HG03432 (cell line): Measurements from ENCODE around the gene ZBTB20.

Source experiments
- ATAC-seq: cut with Tn5 transposase; IDR thresholded peaks from one replicate; pipeline ENCODE4 v1.9.1; 2021; ENCODE audit warnings: mild to moderate bottlenecking, moderate library complexity; ENCODE audit not compliant: unreplicated experiment

Gene ZBTB20

GRCh38 chr3:114646526-114646925 lies 500.6 kb downstream of the ZBTB20 start:
- no peak for ATAC-seq

GRCh38 chr3:114645392-114645791 lies 501.7 kb downstream of the ZBTB20 start:
- no peak for ATAC-seq

GRCh38 chr3:114644367-114644766 lies 502.7 kb downstream of the ZBTB20 start:
- ATAC-seq, result no peak

DNA sequence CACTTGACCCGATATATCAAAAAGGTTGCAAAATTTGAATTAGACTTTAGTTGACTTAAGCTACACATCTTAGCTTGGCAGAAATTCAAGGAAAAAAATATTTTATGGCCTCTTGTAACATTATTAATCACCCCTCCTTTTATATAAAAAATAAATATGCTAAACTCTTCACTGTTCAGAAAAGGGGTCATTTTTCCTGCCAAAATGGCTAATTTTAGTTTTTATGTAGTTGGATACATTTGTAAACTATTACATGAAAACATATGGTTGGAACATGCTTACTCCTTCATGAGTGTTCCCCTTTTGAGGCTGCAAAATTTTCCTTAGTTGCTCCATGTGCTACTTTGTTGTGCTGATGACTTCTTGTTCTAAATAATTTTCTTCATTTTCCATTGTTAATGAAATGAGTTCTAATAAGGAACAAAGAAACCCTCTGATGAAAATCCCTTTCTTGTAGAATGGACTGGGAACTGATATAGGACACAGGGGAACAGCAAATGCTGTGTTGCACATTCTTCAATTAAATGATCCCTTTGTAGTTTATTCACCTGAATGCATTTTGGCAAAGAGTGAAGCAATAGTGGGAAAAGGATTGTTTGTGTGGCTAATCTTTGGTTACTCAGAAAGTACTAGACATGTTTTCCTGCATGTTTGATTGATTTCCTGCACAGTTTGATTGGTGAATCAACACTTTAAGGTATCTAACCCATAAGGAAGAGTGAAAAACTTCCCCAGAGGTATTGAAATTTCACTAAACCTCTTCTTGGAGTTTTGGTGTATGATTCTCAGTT lies 503.9 kb downstream of the ZBTB20 start:
- no peak for ATAC-seq

GRCh38 chr3:114640126-114640525 lies 507.0 kb downstream of the ZBTB20 start:
- ATAC-seq, result no peak

DNA sequence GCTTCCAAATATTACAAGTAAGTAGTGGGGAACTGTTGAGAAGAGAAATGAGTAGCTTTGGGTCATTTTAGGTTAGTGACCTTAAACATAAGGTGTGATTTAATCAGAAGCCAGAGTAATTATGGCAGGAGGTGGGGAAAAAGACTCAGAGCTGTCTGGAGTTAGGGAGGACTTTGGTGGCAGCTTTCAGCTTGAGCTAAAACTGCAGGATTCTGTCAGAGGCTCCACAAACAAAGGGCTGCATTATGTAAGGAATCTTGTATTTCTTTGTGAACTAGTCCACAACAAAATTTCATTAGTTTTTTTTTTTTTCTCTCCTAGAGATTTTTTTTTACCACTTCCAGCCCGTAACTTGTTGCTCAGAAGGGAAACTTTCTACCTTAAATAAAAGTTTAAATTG lies 507.9 kb downstream of the ZBTB20 start:
- no peak for ATAC-seq

DNA sequence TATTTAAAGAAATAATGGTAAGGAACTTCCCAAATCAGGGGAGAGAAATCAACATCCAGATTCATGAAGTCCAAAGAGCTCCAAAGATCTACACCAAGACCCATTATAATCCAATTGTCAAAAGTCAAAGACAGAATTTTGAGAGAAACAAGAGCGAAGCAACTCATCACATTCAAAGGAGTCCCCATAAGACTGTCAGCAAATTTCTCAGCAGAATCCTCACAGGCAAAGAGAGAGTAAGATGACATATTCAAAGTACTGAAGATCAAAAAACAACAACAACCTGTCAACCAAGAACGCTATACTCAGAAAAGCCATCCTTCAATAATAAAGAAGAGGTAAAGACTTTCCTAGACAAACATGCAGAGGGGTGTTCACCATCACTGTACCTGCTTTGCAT lies 511.2 kb downstream of the ZBTB20 start:
- no peak for ATAC-seq

DNA sequence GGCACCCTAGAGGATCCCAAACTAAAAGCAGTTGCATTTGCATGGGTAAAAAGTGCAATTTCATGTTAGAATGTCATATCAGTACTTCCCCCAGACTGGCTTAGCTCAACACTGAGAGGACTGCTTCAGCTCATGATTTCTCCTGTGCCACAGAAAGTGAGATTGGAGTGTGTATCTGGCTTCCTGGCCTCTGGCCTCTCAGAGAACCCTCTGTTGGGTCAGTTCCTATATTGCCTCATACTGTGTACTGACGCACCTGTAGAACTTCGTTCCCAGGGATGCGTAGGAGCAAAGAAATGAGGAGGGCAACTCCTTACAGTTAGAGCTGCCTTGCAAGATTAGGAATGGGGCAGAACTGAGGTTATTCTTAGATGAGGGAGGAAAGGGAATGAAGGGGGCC lies 512.5 kb downstream of the ZBTB20 start:
- no peak for ATAC-seq

GRCh38 chr3:114632757-114633424 lies 514.2 kb downstream of the ZBTB20 start:
- ATAC-seq, result no peak

DNA sequence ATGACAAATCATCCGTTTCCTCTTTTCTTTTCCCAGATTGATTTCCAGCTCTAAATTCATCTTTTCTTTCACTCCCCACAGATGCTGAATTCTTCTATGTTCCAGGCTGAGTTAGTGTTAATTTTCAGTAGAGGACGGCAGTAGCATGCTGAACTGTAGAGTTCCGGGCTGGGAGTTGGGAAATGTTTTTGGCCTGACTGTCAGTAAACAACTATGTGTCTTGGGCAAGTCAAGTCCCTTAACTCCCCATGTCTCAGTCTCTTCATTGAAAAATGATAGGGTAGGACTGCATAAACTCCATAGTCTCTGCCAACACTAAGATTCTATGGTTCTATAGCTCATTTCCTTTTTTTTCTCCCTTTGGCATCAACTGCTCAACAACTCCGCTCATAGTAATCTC lies 519.3 kb downstream of the ZBTB20 start:
- no peak for ATAC-seq

- no peak for ATAC-seq
Observed at GRCh38 chr3:114626751-114627150, 520.3 kb downstream of the ZBTB20 start.

DNA sequence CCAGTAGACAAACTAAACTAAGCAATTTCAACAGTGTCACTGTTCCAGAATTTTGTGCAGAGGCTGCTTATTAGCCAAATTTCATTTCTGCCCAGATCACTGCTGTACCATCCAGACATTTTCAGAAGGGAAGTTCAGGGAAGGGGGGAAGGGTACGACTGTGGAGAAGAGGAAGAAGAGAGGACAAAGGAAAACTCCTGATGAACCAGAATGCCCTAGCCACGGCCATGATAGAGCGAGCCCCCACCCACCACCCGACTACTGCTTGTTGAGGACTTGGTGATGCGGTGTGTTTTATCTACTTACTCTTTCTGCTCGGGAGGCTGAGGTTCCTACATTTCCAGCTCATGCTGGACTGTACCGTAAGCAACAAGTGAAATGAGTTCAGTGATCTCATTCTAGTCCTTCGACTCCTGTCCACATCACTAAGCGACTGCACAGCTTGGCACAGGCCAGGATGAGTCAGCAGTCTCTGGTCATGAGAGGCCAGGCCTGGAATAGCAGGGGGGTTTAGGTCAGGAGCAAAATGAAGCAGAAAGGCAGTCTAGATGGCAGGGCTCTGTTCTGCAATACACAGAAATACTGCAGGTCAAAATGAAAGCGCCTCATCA lies 522.4 kb downstream of the ZBTB20 start:
- no peak for ATAC-seq

- ATAC-seq, result no peak
Observed at GRCh38 chr3:114624047-114624445, 523.0 kb downstream of the ZBTB20 start.

GRCh38 chr3:114623420-114624046 lies 523.6 kb downstream of the ZBTB20 start:
- no peak for ATAC-seq

- no peak for ATAC-seq
Observed at GRCh38 chr3:114622001-114622400, 525.1 kb downstream of the ZBTB20 start.

- no peak for ATAC-seq
Observed at GRCh38 chr3:114619771-114620170, 527.3 kb downstream of the ZBTB20 start.

- no peak for ATAC-seq
Observed at GRCh38 chr3:114615523-114616085, 531.5 kb downstream of the ZBTB20 start.

DNA sequence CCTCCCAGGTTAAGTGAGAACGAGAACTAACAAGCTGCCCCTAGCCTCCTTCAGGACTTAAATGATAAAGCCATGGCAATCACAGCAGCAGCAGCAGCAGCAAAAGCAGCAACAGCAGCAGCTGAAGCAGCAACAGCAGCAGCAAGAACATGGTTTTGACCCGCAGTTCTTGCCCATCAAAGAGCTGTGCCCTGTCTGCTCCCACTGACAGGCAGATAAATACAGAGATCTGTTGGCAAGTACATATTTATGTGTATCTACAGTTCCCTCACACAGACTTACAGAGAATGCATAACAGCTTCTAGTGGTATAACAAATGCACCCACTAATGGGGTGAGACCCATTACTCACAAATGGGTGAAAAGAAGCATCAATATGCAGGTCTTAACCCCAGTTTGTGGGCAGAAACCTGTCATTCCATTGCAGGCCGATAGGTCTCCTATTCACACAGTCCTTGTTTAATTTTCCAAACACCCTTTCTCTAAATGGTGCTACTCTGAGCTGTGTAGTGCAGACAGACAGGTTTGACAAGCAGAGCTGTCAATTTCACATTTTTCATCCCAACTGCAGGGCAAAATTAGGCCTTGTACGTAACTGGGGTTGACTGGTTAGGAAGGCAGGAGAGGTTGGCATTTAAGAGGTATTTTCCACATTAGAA lies 537.0 kb downstream of the ZBTB20 start:
- ATAC-seq, result no peak

GRCh38 chr3:114608293-114608692 lies 538.8 kb downstream of the ZBTB20 start:
- no peak for ATAC-seq

GRCh38 chr3:114606336-114606735 lies 540.8 kb downstream of the ZBTB20 start:
- ATAC-seq, result no peak

- ATAC-seq, result no peak
Observed at GRCh38 chr3:114600571-114600970, 546.5 kb downstream of the ZBTB20 start.
